KMS-11 (cell line): ENCODE results near the gene GPR17.
A peak's percentile ranks its signal among the peaks of the same experiment; 100 is the strongest.

Source experiments
- H2AFZ ChIP-seq: fragments of 200-600 bp; sonication (generic); 2 replicates; pipeline ENCODE4 v1.6.1; 2016; ENCODE audit warnings: antibody characterized with exemption, mixed run types, low read depth
- H3K27ac ChIP-seq: fragments of 200-600 bp; sonication (generic); 2 replicates; pipeline ENCODE4 v1.6.1; 2016; ENCODE audit warnings: mild to moderate bottlenecking, mixed run types
- H3K27me3 ChIP-seq: fragments of 200-600 bp; sonication (generic); 2 replicates; pipeline ENCODE4 v1.6.1; 2017; ENCODE audit warnings: mild to moderate bottlenecking, low read depth, mixed run types, moderate library complexity; ENCODE audit not compliant: insufficient read depth
- H3K36me3 ChIP-seq: fragments of 200-600 bp; sonication (generic); 2 replicates; pipeline ENCODE4 v1.6.1; 2017; ENCODE audit warnings: mild to moderate bottlenecking, mixed run types; ENCODE audit not compliant: insufficient read depth
- H3K4me1 ChIP-seq: fragments of 200-600 bp; sonication (generic); 2 replicates; pipeline ENCODE4 v1.6.1; 2016; ENCODE audit warnings: mild to moderate bottlenecking, low read depth, mixed run types; ENCODE audit not compliant: poor library complexity, severe bottlenecking
- H3K4me2 ChIP-seq: fragments of 200-600 bp; sonication (generic); 2 replicates; pipeline ENCODE4 v1.7.0; 2016; ENCODE audit warnings: mild to moderate bottlenecking, mixed run types
- H3K4me3 ChIP-seq: fragments of 200-600 bp; sonication (generic); IDR thresholded peaks from 2 replicates; pipeline ENCODE4 v1.6.1; 2017; ENCODE audit warnings: low read depth, low read length, mixed read lengths; ENCODE audit not compliant: insufficient read depth
- H3K79me2 ChIP-seq: fragments of 200-600 bp; sonication (generic); 2 replicates; pipeline ENCODE4 v1.6.1; 2016; ENCODE audit warnings: low read depth, mixed run types; ENCODE audit not compliant: insufficient read depth
- H3K9ac ChIP-seq: fragments of 200-600 bp; sonication (generic); 2 replicates; pipeline ENCODE4 v1.6.1; 2016; ENCODE audit warnings: mild to moderate bottlenecking, mixed run types
- H4K20me1 ChIP-seq: fragments of 200-600 bp; sonication (generic); 2 replicates; pipeline ENCODE4 v1.6.1; 2016; ENCODE audit warnings: mild to moderate bottlenecking, mixed run types; ENCODE audit not compliant: insufficient read depth
- CTCF ChIP-seq: fragments of 200-600 bp; sonication (generic); conservative IDR thresholded peaks from 2 replicates; pipeline ENCODE4 v1.6.1; 2017; ENCODE audit warnings: low read depth, mild to moderate bottlenecking, antibody characterized with exemption, low read length, moderate library complexity, mixed read lengths

Gene GPR17

DNA sequence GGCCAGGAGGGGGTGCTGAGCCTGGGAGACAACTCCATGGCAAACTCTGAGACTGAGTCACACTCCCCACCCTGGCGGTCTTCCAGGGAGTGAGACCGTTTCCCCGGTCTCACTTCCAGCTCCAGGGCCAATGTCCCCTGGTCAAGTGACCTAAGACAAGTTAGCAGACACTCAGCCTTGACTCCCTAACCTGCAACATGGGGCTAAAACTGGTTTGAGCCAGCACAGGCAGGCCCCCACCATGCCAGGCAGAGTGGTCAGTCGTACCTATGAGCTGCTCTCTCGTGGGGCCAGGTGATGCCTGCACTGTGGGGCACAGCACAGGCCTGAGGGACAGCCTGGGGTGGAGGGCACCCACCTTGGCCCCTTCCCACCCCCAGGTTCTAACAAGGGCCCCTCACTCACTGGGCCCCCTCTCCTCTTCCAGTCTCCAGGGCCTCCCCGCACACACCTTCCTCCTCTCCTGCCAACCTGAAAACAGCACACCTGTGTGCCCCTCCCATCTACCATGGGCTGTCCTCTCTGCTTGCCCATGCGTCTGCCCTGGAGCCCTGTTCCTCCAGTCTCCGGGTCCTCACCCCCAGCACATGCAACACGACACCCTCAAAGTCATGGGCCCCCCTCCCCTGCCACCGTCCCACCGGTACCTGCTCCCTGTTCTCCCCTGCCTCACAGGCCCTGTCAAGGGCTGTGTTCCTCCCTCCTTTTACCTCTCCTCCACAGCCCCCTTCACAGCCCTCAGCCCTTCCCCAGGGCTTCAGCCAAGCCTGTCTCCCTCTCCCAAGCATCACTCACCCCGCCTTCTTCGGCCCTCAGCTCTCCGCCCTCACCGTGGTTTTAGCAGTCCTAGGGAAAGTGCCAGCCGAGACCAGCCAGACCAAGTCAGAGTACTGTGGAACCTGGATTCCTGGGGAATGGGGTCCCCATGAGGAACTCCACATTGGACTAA, 1.6 kb downstream of the GPR17 start:
- H3K27me3 ChIP-seq, result no peaks in the 10 kb centered on the region

GRCh38 chr2:127648321-127648720, 2.4 kb downstream of the GPR17 start:
- no peaks in the 10 kb centered on the region for H3K27me3 ChIP-seq
- H3K4me1 ChIP-seq, result no peaks in the 10 kb centered on the region
- H3K79me2 ChIP-seq, result no peaks in the 10 kb centered on the region
- TF ChIP-seq CTCF, result no peak
- no peak overlapping the region for H3K27ac ChIP-seq
- H3K36me3 ChIP-seq, result no peaks in the 10 kb centered on the region
- no peaks in the 10 kb centered on the region for H4K20me1 ChIP-seq
- no peak overlapping the region for H3K9ac ChIP-seq
- no peak overlapping the region for H3K4me3 ChIP-seq
- H3K4me2 ChIP-seq, result no peak overlapping the region
- H2AFZ ChIP-seq, result no peak overlapping the region

More for the DNA sequence above, 1.6 kb downstream of the GPR17 start:
- Histone ChIP-seq H3K4me3 (no peak overlapping the region), H3K9ac (no peak overlapping the region), H3K4me2 (no peak overlapping the region), H3K36me3 (no peaks in the 10 kb centered on the region), H4K20me1 (no peaks in the 10 kb centered on the region), H3K79me2 (no peaks in the 10 kb centered on the region), H2AFZ (no peak overlapping the region), H3K4me1 (no peaks in the 10 kb centered on the region), H3K27ac (no peak overlapping the region)
- no peak for TF ChIP-seq CTCF

- Histone ChIP-seq H3K9ac (no peak overlapping the region), H3K27me3 (no peaks in the 10 kb centered on the region), H4K20me1 (no peaks in the 10 kb centered on the region), H3K27ac (no peak overlapping the region), H3K36me3 (no peaks in the 10 kb centered on the region), H3K4me2 (no peak overlapping the region), H3K4me3 (no peak overlapping the region), H2AFZ (peak overlapping the region; percentile 57), H3K4me1 (no peaks in the 10 kb centered on the region), H3K79me2 (no peaks in the 10 kb centered on the region)
- no peak for TF ChIP-seq CTCF
Observed at GRCh38 chr2:127649100-127649611, 3.2 kb downstream of the GPR17 start.

GRCh38 chr2:127649684-127650040, 3.7 kb downstream of the GPR17 start:
- Histone ChIP-seq H2AFZ (peak overlapping the region; percentile 57), H3K27ac (no peak overlapping the region), H3K79me2 (no peaks in the 10 kb centered on the region), H3K27me3 (no peaks in the 10 kb centered on the region), H3K36me3 (no peaks in the 10 kb centered on the region), H3K4me1 (no peaks in the 10 kb centered on the region), H3K9ac (no peak overlapping the region), H4K20me1 (no peaks in the 10 kb centered on the region), H3K4me3 (no peak overlapping the region), H3K4me2 (no peak overlapping the region)
- TF ChIP-seq CTCF, result peak; percentile 80
